Measurements from ENCODE around the gene MRPS22.
A peak's percentile ranks its signal among the peaks of the same experiment; 100 is the strongest.

Gene MRPS22

GRCh38 chr3:139343895-139344856 lies at the start of gene MRPS22:
TSS of gene MRPS22 (plus strand) at chr3:139344020. CDS start at chr3:139344027, 7 bp downstream.
- DNase-seq (ENCODE audit: low spot score): peak; percentile 91

- no peak for DNase-seq (ENCODE audit: low spot score)
Measured at GRCh38 chr3:139295040-139295439, 48.8 kb upstream of the MRPS22 start.

- DNase-seq (ENCODE audit: low spot score): no peak
Measured at GRCh38 chr3:139296141-139296718, 47.6 kb upstream of the MRPS22 start.

GRCh38 chr3:139297588-139298311 lies 46.1 kb upstream of the MRPS22 start:
- no peak for DNase-seq (ENCODE audit: low spot score)

- DNase-seq (ENCODE audit: low spot score): no peak
Measured at GRCh38 chr3:139299261-139300132, 44.3 kb upstream of the MRPS22 start.

- DNase-seq (ENCODE audit: low spot score): no peak
Measured at GRCh38 chr3:139300416-139300815, 43.4 kb upstream of the MRPS22 start.

- DNase-seq (ENCODE audit: low spot score): no peak
Measured at GRCh38 chr3:139301183-139301582, 42.6 kb upstream of the MRPS22 start.

- DNase-seq (ENCODE audit: low spot score): no peak
Measured at GRCh38 chr3:139301654-139302053, 42.2 kb upstream of the MRPS22 start.

- DNase-seq (ENCODE audit: low spot score): peak; percentile 53
Measured at GRCh38 chr3:139302084-139302800, 41.6 kb upstream of the MRPS22 start.

- DNase-seq (ENCODE audit: low spot score): no peak
Measured at GRCh38 chr3:139302801-139303113, 41.1 kb upstream of the MRPS22 start.

- no peak for DNase-seq (ENCODE audit: low spot score)
Measured at GRCh38 chr3:139303216-139303615, 40.6 kb upstream of the MRPS22 start.

GRCh38 chr3:139304383-139304782 lies 39.4 kb upstream of the MRPS22 start:
- no peak for DNase-seq (ENCODE audit: low spot score)

- no peak for DNase-seq (ENCODE audit: low spot score)
Measured at GRCh38 chr3:139306078-139306477, 37.7 kb upstream of the MRPS22 start.

- no peak for DNase-seq (ENCODE audit: low spot score)
Measured at GRCh38 chr3:139307072-139307491, 36.7 kb upstream of the MRPS22 start.

GRCh38 chr3:139307601-139308555 lies 35.9 kb upstream of the MRPS22 start:
- no peak for DNase-seq (ENCODE audit: low spot score)

GRCh38 chr3:139308560-139308959 lies 35.3 kb upstream of the MRPS22 start:
- no peak for DNase-seq (ENCODE audit: low spot score)

- DNase-seq (ENCODE audit: low spot score): no peak
Measured at GRCh38 chr3:139309061-139309591, 34.7 kb upstream of the MRPS22 start.

- DNase-seq (ENCODE audit: low spot score): no peak
Measured at GRCh38 chr3:139309880-139310279, 33.9 kb upstream of the MRPS22 start.

GRCh38 chr3:139310474-139310933 lies 33.3 kb upstream of the MRPS22 start:
- DNase-seq (ENCODE audit: low spot score): no peak

GRCh38 chr3:139311557-139311956 lies 32.3 kb upstream of the MRPS22 start:
- DNase-seq (ENCODE audit: low spot score): no peak

Measured in activated CD4-positive, alpha-beta T cell treated with anti-CD3 and anti-CD28 coated beads, Interleukin-2, Interleukin-4, amounts not matched to agents 100 ng/mL and 50 ng/mL, durations not matched to agents 16 hours and 8 hours (primary cell).